GM18508 (cell line): ENCODE measurements around the gene C1orf167.

Source experiments
- ATAC-seq: cut with Tn5 transposase; IDR thresholded peaks from one replicate; pipeline ENCODE4 v1.9.1; 2021; ENCODE audit warnings: moderate number of reproducible peaks; ENCODE audit not compliant: insufficient read depth, unreplicated experiment

The C1orf167 gene

GRCh38 chr1:11764115-11764514, 2.1 kb downstream of the C1orf167 start:
- no peak for ATAC-seq

DNA sequence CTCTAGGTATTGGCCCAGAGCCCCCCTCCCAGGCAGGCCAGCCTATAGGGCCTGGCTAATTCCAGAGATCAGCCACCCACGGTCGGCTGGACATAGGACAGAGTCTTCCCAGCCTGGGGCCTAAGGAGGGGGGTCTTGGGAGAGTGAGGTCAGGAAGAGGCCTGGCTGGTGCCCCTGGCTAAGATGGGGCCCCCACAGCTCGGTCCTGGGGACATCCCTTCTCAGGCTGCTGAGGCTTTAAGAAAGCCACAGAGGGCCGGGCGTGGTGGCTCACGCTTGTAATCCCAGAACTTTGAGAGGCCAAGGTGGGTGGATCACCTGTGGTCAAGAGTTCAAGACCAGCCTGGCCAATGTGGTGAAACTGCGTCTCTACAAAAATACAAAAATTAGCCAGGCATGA, 2.5 kb downstream of the C1orf167 start:
- ATAC-seq: no peak

GRCh38 chr1:11765661-11766428, 3.9 kb downstream of the C1orf167 start:
- no peak for ATAC-seq

DNA sequence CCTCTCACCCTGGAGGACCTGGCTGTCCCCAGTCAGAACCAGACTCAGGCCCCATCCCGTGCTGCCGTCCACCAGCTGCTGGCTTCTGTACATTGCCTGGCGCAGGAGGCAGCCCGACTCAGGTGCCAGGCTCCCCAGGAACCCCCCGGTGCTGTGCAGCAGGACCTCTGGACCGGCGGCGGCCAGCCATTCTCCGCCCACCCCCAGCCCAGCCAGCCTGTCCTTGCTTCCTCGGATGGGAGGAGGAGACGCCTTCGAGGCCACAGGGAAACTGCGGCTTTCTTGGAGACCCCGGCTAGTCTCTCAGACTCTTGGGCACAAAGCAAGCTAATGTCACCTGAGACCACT, 4.4 kb downstream of the C1orf167 start:
- ATAC-seq: no peak

DNA sequence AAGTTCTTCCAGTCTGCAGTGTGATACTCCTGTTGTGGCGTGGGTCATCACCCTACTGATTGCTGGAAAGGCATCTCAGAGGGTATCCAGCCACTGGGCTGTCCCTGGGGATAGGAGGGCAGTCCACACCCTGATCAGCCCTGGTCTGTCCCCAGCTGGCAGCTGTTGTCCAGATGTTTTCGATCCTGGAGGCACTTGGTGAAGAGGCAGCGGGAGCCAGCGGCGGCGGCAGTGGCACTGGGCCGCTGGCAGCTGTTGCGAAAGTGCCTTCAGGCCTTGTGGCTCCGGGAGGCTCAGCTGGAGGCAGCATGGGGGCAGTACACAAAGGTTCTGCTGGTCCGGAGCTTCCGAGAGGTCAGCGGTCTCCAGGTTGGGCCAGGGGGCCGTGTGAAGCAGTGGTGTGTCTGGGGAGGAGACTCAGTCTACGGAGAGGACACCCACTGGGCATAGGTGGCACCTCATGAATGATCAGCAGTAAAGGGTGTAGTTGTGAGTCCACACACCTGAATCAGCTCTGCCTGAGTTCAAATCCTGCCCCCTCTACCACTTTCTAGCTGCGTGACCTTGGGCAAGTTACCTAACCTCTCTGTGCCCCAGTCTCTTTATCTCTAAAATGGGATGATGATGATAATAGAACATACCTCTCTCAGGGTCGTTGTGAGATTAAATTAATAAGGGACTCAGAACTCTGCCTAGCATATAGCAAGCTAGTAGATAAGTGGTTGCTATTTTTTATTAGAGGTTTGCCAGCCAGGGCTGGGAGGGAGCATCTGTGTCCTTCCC, 6.1 kb downstream of the C1orf167 start:
- ATAC-seq: no peak

- no peak for ATAC-seq
These were observed 6.8 kb downstream of the C1orf167 start for GRCh38 chr1:11768821-11769220.

GRCh38 chr1:11769274-11769673, 7.3 kb downstream of the C1orf167 start:
- ATAC-seq: no peak

DNA sequence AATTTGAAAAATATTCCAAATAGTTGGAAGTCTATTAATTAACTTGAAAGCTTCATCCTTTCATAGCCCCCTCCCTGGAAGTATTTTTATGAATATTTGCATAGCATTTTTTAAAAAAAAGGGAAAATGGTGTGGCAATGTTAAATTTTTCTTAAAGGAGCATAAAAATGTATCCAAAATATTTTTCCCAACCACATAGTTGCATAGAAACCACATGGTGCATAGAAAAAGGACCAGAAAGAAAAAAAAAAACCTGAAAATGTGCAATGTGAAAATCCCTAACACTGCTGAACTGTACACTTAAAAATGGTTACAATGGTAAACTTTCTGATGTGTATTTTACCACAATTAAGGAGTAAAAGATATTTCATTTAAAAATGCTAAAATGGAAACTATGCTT, 8.0 kb downstream of the C1orf167 start:
- ATAC-seq: no peak

DNA sequence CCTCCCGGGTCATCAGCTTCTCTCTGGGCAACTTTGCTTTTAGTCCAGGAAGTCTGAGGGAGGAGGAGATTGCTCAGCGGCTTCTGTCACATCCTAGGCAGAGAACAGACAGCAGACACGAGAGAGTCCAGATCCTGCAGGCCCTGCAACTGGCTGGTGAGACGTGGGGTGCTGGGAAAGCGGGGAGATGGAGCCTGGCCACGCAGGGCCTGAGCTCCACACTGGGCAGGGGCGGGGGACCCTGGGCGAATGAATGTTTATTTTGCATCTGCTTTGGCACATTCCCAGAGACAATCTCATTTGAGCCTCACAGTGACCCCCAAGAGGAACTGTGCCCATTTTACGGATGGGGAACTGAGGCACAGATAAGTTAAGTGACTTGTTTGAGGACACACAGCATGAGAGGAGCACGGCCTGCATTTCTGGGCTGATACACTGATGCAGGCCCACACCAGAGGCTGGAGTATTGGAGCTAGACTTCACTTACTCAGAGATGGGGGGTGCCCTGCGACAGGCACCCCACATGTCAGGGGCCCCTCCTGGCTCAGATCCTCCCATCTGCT, 9.6 kb downstream of the C1orf167 start:
- no peak for ATAC-seq

- ATAC-seq: no peak
These were observed 10.5 kb downstream of the C1orf167 start for GRCh38 chr1:11772458-11772857.

GRCh38 chr1:11774753-11775152, 12.8 kb downstream of the C1orf167 start:
- ATAC-seq: no peak

DNA sequence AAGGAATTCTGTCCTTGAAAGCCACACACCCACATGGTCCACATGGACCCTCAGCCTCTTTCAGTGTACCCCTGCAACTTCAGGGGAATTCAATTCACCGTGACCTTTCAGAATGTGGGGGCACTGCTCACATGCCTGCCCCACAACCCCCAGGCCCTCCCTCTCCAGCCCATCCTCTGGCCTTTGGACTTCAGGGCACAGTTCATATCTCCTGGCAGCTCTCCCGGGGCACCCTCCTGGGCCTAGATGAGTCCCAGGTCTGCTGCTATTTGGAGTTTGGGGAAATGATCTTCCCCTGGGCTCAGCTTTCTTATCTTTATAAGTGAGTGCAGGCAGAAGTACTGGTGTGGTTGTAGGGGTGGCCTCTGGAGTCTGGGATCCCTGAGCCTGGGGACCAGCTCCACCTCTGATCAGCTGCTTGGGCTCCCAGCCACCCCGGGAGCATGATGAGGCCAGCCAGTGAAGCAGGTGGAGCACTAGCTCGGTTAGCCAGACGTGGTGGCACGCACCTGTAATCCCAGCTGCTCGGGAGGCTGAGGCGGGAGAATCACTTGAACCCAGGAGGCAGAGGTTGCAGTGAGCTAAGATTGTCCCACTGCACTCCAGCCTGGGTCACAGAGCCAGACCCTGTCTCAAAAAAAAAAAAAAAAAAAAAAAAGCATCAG, 15.8 kb downstream of the C1orf167 start:
- no peak for ATAC-seq

- no peak for ATAC-seq
These were observed 16.3 kb downstream of the C1orf167 start for GRCh38 chr1:11778336-11778735.

GRCh38 chr1:11778844-11779623, 17.0 kb downstream of the C1orf167 start:
- no peak for ATAC-seq

DNA sequence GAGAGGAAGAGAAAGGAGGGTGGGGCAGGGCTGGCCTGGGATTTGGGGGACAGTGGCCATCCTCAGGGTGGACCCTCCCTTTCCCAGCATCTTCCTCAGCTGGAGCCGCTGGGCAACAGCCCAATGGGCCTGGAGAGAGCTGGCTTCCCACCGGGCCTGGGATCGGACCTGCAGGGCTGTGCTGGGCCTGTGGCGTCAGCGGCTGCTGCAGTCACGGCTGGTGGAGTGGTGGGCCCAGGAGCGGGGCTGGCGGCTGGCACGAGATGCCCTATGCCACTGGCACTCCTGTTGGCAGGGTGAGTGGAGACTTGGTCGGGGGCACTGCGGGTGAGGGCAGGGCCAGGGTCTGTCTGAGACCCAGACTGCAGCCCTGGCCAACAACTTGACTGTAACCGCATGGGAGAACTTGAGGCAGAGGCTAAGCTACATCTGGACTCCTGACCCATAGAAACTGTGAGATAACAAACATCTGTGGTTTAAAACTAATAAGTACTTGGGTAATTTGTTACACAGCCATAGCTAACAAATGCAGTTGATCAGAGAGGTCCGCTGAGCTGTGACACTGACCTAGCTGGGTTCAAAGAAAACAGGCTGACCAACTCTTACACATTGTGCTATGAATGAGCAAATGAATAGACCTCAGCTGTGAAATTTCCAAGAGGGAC, 17.9 kb downstream of the C1orf167 start:
- ATAC-seq: no peak

- no peak for ATAC-seq
These were observed 18.6 kb downstream of the C1orf167 start for GRCh38 chr1:11780380-11781147.

GRCh38 chr1:11781297-11781696, 19.3 kb downstream of the C1orf167 start:
- no peak for ATAC-seq

DNA sequence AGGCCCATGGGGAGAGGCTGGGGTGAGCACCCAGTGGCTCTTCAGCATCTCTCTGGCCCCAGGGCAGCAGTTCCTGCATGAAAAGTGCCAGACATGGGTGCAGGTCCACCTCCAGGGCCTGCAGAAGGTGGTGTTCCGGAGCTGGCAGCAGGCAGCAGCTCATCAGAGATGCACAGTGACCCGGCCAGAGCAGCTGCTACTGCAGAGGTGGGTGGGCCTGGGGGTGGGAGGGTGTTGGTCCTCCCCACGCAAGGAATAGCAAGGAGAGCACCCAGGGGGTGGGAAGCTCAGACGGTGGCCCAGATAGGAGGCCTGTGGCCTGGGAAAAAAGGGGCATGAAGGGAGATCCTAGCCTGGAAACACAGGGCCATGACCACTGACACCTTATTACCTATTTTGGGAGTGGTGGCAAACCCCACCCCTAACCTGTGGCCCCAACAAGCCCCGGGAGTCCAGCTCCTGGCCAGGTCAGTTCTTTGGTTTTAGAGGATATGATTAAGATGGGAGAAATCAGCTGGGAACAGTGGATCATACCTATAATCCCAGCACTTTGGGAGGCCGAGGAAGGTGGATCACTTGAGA, 20.2 kb downstream of the C1orf167 start:
- ATAC-seq: no peak

- ATAC-seq: no peak
These were observed 21.6 kb downstream of the C1orf167 start for GRCh38 chr1:11783556-11783955.
